ENCODE measurements around the gene PCDH9. TPM values are rescaled to one million over a fixed set of nuclear protein-coding genes. Genes with fewer than 3 reads are reported as not detected.

PCDH9 gene
- total RNA-seq, 1 donor from 2014 or later = 6.8 TPM

GRCh38 chr13:66391322-66391721, 838.8 kb downstream of the PCDH9 start:
- H3K9ac ChIP-seq (ENCODE audit: low read depth in 1 of 3, low read length in 3 of 3) = no peak overlapping the region
- H3K4me1 ChIP-seq (ENCODE audit: control insufficient read depth in 3 of 3, insufficient read depth in 3 of 3, low read length in 3 of 3) = no peaks in the 10 kb centered on the region
- H3K9me3 ChIP-seq (ENCODE audit: control insufficient read depth in 3 of 3, low read length in 3 of 3) = no peaks in the 10 kb centered on the region
- no peaks in the 10 kb centered on the region for H3K27me3 ChIP-seq (ENCODE audit: control insufficient read depth in 3 of 3, insufficient read depth in 3 of 3, low read length in 3 of 3)
- H3K4me3 ChIP-seq (ENCODE audit: low read length in 3 of 3) = no peak overlapping the region
- H3K27ac ChIP-seq (ENCODE audit: low read depth, low read length) = no peak overlapping the region
- no peaks in the 10 kb centered on the region for H3K36me3 ChIP-seq (ENCODE audit: control insufficient read depth in 3 of 3, insufficient read depth in 3 of 3, low read length in 3 of 3)

GRCh38 chr13:66378894-66379293, 851.2 kb downstream of the PCDH9 start:
- H3K9ac ChIP-seq (ENCODE audit: low read depth in 1 of 3, low read length in 3 of 3) = no peak overlapping the region
- no peak overlapping the region for H3K27ac ChIP-seq (ENCODE audit: low read depth, low read length)
- no peaks in the 10 kb centered on the region for H3K4me1 ChIP-seq (ENCODE audit: control insufficient read depth in 3 of 3, insufficient read depth in 3 of 3, low read length in 3 of 3)
- H3K4me3 ChIP-seq (ENCODE audit: low read length in 3 of 3) = no peak overlapping the region
- no peaks in the 10 kb centered on the region for H3K27me3 ChIP-seq (ENCODE audit: control insufficient read depth in 3 of 3, insufficient read depth in 3 of 3, low read length in 3 of 3)
- no peaks in the 10 kb centered on the region for H3K36me3 ChIP-seq (ENCODE audit: control insufficient read depth in 3 of 3, insufficient read depth in 3 of 3, low read length in 3 of 3)
- no peaks in the 10 kb centered on the region for H3K9me3 ChIP-seq (ENCODE audit: control insufficient read depth in 3 of 3, low read length in 3 of 3)

- Histone ChIP-seq H3K4me3 (ENCODE audit: low read length in 3 of 3) (no peak overlapping the region), H3K27ac (ENCODE audit: low read depth, low read length) (no peak overlapping the region), H3K27me3 (ENCODE audit: control insufficient read depth in 3 of 3, insufficient read depth in 3 of 3, low read length in 3 of 3) (no peaks in the 10 kb centered on the region), H3K36me3 (ENCODE audit: control insufficient read depth in 3 of 3, insufficient read depth in 3 of 3, low read length in 3 of 3) (no peaks in the 10 kb centered on the region), H3K9ac (ENCODE audit: low read depth in 1 of 3, low read length in 3 of 3) (no peak overlapping the region), H3K9me3 (ENCODE audit: control insufficient read depth in 3 of 3, low read length in 3 of 3) (no peaks in the 10 kb centered on the region), H3K4me1 (ENCODE audit: control insufficient read depth in 3 of 3, insufficient read depth in 3 of 3, low read length in 3 of 3) (no peaks in the 10 kb centered on the region)
Measured at GRCh38 chr13:66377569-66377968, 852.6 kb downstream of the PCDH9 start.

- no peaks in the 10 kb centered on the region for H3K4me1 ChIP-seq (ENCODE audit: control insufficient read depth in 3 of 3, insufficient read depth in 3 of 3, low read length in 3 of 3)
- no peaks in the 10 kb centered on the region for H3K27me3 ChIP-seq (ENCODE audit: control insufficient read depth in 3 of 3, insufficient read depth in 3 of 3, low read length in 3 of 3)
- no peaks in the 10 kb centered on the region for H3K9me3 ChIP-seq (ENCODE audit: control insufficient read depth in 3 of 3, low read length in 3 of 3)
- H3K9ac ChIP-seq (ENCODE audit: low read depth in 1 of 3, low read length in 3 of 3) = no peak overlapping the region
- H3K36me3 ChIP-seq (ENCODE audit: control insufficient read depth in 3 of 3, insufficient read depth in 3 of 3, low read length in 3 of 3) = no peaks in the 10 kb centered on the region
- no peak overlapping the region for H3K4me3 ChIP-seq (ENCODE audit: low read length in 3 of 3)
- no peak overlapping the region for H3K27ac ChIP-seq (ENCODE audit: low read depth, low read length)
Measured at GRCh38 chr13:66375756-66376155, 854.4 kb downstream of the PCDH9 start.

GRCh38 chr13:66369666-66370065, 860.5 kb downstream of the PCDH9 start:
- Histone ChIP-seq H3K27me3 (ENCODE audit: control insufficient read depth in 3 of 3, insufficient read depth in 3 of 3, low read length in 3 of 3) (no peaks in the 10 kb centered on the region), H3K9me3 (ENCODE audit: control insufficient read depth in 3 of 3, low read length in 3 of 3) (no peaks in the 10 kb centered on the region), H3K9ac (ENCODE audit: low read depth in 1 of 3, low read length in 3 of 3) (no peak overlapping the region), H3K4me1 (ENCODE audit: control insufficient read depth in 3 of 3, insufficient read depth in 3 of 3, low read length in 3 of 3) (no peaks in the 10 kb centered on the region), H3K36me3 (ENCODE audit: control insufficient read depth in 3 of 3, insufficient read depth in 3 of 3, low read length in 3 of 3) (no peaks in the 10 kb centered on the region), H3K4me3 (ENCODE audit: low read length in 3 of 3) (no peak overlapping the region), H3K27ac (ENCODE audit: low read depth, low read length) (no peak overlapping the region)

- Histone ChIP-seq H3K4me3 (ENCODE audit: low read length in 3 of 3) (no peak overlapping the region), H3K27ac (ENCODE audit: low read depth, low read length) (no peak overlapping the region), H3K36me3 (ENCODE audit: control insufficient read depth in 3 of 3, insufficient read depth in 3 of 3, low read length in 3 of 3) (no peaks in the 10 kb centered on the region), H3K27me3 (ENCODE audit: control insufficient read depth in 3 of 3, insufficient read depth in 3 of 3, low read length in 3 of 3) (no peaks in the 10 kb centered on the region), H3K9me3 (ENCODE audit: control insufficient read depth in 3 of 3, low read length in 3 of 3) (no peaks in the 10 kb centered on the region), H3K9ac (ENCODE audit: low read depth in 1 of 3, low read length in 3 of 3) (no peak overlapping the region), H3K4me1 (ENCODE audit: control insufficient read depth in 3 of 3, insufficient read depth in 3 of 3, low read length in 3 of 3) (no peaks in the 10 kb centered on the region)
Measured at GRCh38 chr13:66367356-66367755, 862.8 kb downstream of the PCDH9 start.

- H3K4me1 ChIP-seq (ENCODE audit: control insufficient read depth in 3 of 3, insufficient read depth in 3 of 3, low read length in 3 of 3) = no peaks in the 10 kb centered on the region
- H3K9ac ChIP-seq (ENCODE audit: low read depth in 1 of 3, low read length in 3 of 3) = no peak overlapping the region
- H3K36me3 ChIP-seq (ENCODE audit: control insufficient read depth in 3 of 3, insufficient read depth in 3 of 3, low read length in 3 of 3) = no peaks in the 10 kb centered on the region
- H3K9me3 ChIP-seq (ENCODE audit: control insufficient read depth in 3 of 3, low read length in 3 of 3) = no peaks in the 10 kb centered on the region
- H3K27me3 ChIP-seq (ENCODE audit: control insufficient read depth in 3 of 3, insufficient read depth in 3 of 3, low read length in 3 of 3) = no peaks in the 10 kb centered on the region
- H3K27ac ChIP-seq (ENCODE audit: low read depth, low read length) = no peak overlapping the region
- no peak overlapping the region for H3K4me3 ChIP-seq (ENCODE audit: low read length in 3 of 3)
Measured at GRCh38 chr13:66365101-66365500, 865.0 kb downstream of the PCDH9 start.

GRCh38 chr13:66364346-66364745, 865.8 kb downstream of the PCDH9 start:
- Histone ChIP-seq H3K27ac (ENCODE audit: low read depth, low read length) (no peak overlapping the region), H3K9me3 (ENCODE audit: control insufficient read depth in 3 of 3, low read length in 3 of 3) (no peaks in the 10 kb centered on the region), H3K27me3 (ENCODE audit: control insufficient read depth in 3 of 3, insufficient read depth in 3 of 3, low read length in 3 of 3) (no peaks in the 10 kb centered on the region), H3K4me1 (ENCODE audit: control insufficient read depth in 3 of 3, insufficient read depth in 3 of 3, low read length in 3 of 3) (no peaks in the 10 kb centered on the region), H3K4me3 (ENCODE audit: low read length in 3 of 3) (no peak overlapping the region), H3K9ac (ENCODE audit: low read depth in 1 of 3, low read length in 3 of 3) (no peak overlapping the region), H3K36me3 (ENCODE audit: control insufficient read depth in 3 of 3, insufficient read depth in 3 of 3, low read length in 3 of 3) (no peaks in the 10 kb centered on the region)

- no peaks in the 10 kb centered on the region for H3K4me1 ChIP-seq (ENCODE audit: control insufficient read depth in 3 of 3, insufficient read depth in 3 of 3, low read length in 3 of 3)
- no peaks in the 10 kb centered on the region for H3K27me3 ChIP-seq (ENCODE audit: control insufficient read depth in 3 of 3, insufficient read depth in 3 of 3, low read length in 3 of 3)
- no peaks in the 10 kb centered on the region for H3K36me3 ChIP-seq (ENCODE audit: control insufficient read depth in 3 of 3, insufficient read depth in 3 of 3, low read length in 3 of 3)
- H3K9me3 ChIP-seq (ENCODE audit: control insufficient read depth in 3 of 3, low read length in 3 of 3) = no peaks in the 10 kb centered on the region
- no peak overlapping the region for H3K27ac ChIP-seq (ENCODE audit: low read depth, low read length)
- H3K9ac ChIP-seq (ENCODE audit: low read depth in 1 of 3, low read length in 3 of 3) = no peak overlapping the region
- no peak overlapping the region for H3K4me3 ChIP-seq (ENCODE audit: low read length in 3 of 3)
Measured at GRCh38 chr13:66362485-66362884, 867.7 kb downstream of the PCDH9 start.

- H3K36me3 ChIP-seq (ENCODE audit: control insufficient read depth in 3 of 3, insufficient read depth in 3 of 3, low read length in 3 of 3) = no peaks in the 10 kb centered on the region
- no peaks in the 10 kb centered on the region for H3K4me1 ChIP-seq (ENCODE audit: control insufficient read depth in 3 of 3, insufficient read depth in 3 of 3, low read length in 3 of 3)
- H3K9ac ChIP-seq (ENCODE audit: low read depth in 1 of 3, low read length in 3 of 3) = no peak overlapping the region
- H3K9me3 ChIP-seq (ENCODE audit: control insufficient read depth in 3 of 3, low read length in 3 of 3) = no peaks in the 10 kb centered on the region
- no peaks in the 10 kb centered on the region for H3K27me3 ChIP-seq (ENCODE audit: control insufficient read depth in 3 of 3, insufficient read depth in 3 of 3, low read length in 3 of 3)
- no peak overlapping the region for H3K4me3 ChIP-seq (ENCODE audit: low read length in 3 of 3)
- no peak overlapping the region for H3K27ac ChIP-seq (ENCODE audit: low read depth, low read length)
Measured at GRCh38 chr13:66359910-66360552, 870.1 kb downstream of the PCDH9 start.
